Smooth muscle cell (in vitro differentiated cells): ENCODE results near the gene ATP2C2. TPM values are rescaled to one million over a fixed set of nuclear protein-coding genes. Genes with fewer than 3 reads are reported as not detected.

Experiments
- DNase-seq: peaks from one replicate; lab custom pipeline; 2025; ENCODE audit not compliant: unreplicated experiment; lab: John Stamatoyannopoulos, UW
- H2AFZ ChIP-seq: fragments of 200-600 bp; sonication (generic); 2 replicates; pipeline ENCODE4 v1.6.0; 2016; ENCODE audit warnings: antibody characterized with exemption, low read depth, mild to moderate bottlenecking
- H3F3A ChIP-seq: fragments of 200-600 bp; sonication (generic); 2 replicates; pipeline ENCODE4 v1.6.0; 2017; ENCODE audit warnings: antibody characterized with exemption, low read depth
- H3K27ac ChIP-seq: fragments of 200-600 bp; sonication (generic); 2 replicates; pipeline ENCODE4 v1.5.1; 2016; ENCODE audit warnings: low read depth, mild to moderate bottlenecking
- H3K27me3 ChIP-seq: fragments of 200-600 bp; sonication (generic); 2 replicates; pipeline ENCODE4 v1.6.1; 2016; ENCODE audit warnings: low read depth, mild to moderate bottlenecking
- H3K36me3 ChIP-seq: fragments of 200-600 bp; sonication (generic); 2 replicates; pipeline ENCODE4 v1.5.1; 2016; ENCODE audit warnings: low read depth
- H3K4me1 ChIP-seq: fragments of 200-600 bp; sonication (generic); 2 replicates; pipeline ENCODE4 v1.5.1; 2016; ENCODE audit warnings: low read depth
- H3K4me2 ChIP-seq: fragments of 200-600 bp; sonication (generic); 2 replicates; pipeline ENCODE4 v1.6.0; 2016; ENCODE audit warnings: mild to moderate bottlenecking
- H3K4me3 ChIP-seq: fragments of 200-600 bp; sonication (generic); 2 replicates; pipeline ENCODE4 v1.5.1; 2016; ENCODE audit warnings: mild to moderate bottlenecking
- H3K79me2 ChIP-seq: fragments of 200-600 bp; sonication (generic); 2 replicates; pipeline ENCODE4 v1.6.0; 2016; ENCODE audit warnings: low read depth, mild to moderate bottlenecking
- H3K9ac ChIP-seq: fragments of 200-600 bp; sonication (generic); 2 replicates; pipeline ENCODE4 v1.6.0; 2016; ENCODE audit warnings: low read depth
- H3K9me3 ChIP-seq: fragments of 200-600 bp; sonication (generic); replicated peaks from 2 replicates; pipeline ENCODE4 v1.5.1; 2016; ENCODE audit warnings: low read depth
- H4K20me1 ChIP-seq: fragments of 200-600 bp; sonication (generic); 2 replicates; pipeline ENCODE4 v1.6.0; 2016; ENCODE audit warnings: low read depth
- CTCF ChIP-seq: fragments of 200-600 bp; sonication (generic); IDR thresholded peaks from 2 replicates; pipeline ENCODE4 v1.5.1; 2017; ENCODE audit warnings: borderline replicate concordance, mild to moderate bottlenecking, antibody characterized with exemption; ENCODE audit not compliant: insufficient read depth, poor library complexity, severe bottlenecking
- WGBS: methylation state at CpG from one replicate; pipeline ENCODE4 v1.1.7; 2016; ENCODE audit warnings: low lambda C conversion rate; 5-methylcytosine and 5-hydroxymethylcytosine counted together
- polyA plus RNA-seq: library from polyadenylated mRNA; unstranded; fragments of >200 nt; fragmentation: Nextera tagmentation; extraction: Ambion mirVana; gene quantifications from 2 replicates; pipeline ENCODE4 v1.2.1, GENCODE V29; 2016
- total RNA-seq: library from RNA; depleted of rRNA; stranded (reverse); fragments of >200 nt; gene quantifications from 2 replicates; pipeline ENCODE4 v1.2.3, GENCODE V29; 2014

Gene ATP2C2
- total and polyA plus RNA-seq, 2 experiments from 2014 or later = 3.1 to 4.1 TPM

- H2AFZ ChIP-seq = no peak overlapping the region
Measured at GRCh38 chr16:84344781-84345180, 23.6 kb upstream of the ATP2C2 start.

DNA sequence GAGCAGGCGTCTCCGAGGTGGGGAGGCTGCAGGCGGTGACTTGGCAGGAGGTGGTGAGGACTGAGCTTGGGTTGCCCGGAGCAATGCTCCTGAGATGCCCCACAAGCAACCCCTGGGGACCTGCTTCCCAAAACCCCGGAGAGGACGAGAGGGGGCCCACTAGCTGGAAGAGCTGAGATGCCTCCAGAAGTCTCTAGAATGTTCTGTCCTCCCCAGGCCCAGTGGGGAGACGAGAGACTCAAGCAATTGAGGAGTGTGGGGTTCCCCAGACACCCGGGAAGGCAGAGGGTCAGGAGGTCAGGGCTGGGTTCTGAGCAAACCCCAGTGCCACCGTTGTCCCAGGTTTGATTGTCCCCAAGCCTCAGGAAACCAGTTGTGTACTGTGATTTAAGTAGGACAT lies 21.2 kb upstream of the ATP2C2 start:
- Histone ChIP-seq H4K20me1 (no peaks in the 10 kb centered on the region), H3K4me2 (no peak overlapping the region)
- WGBS = 89% methylated on average over 9 of the region's 9 CpGs

More at GRCh38 chr16:84344781-84345180, 23.6 kb upstream of the ATP2C2 start:
- DNase-seq = no peak
- H3K36me3 ChIP-seq = no peaks in the 10 kb centered on the region
- no peaks in the 10 kb centered on the region for H4K20me1 ChIP-seq
- peaks cover 15% of the 10 kb centered on the region for H3K27me3 ChIP-seq
- H3K4me2 ChIP-seq = no peak overlapping the region
- H3K9ac ChIP-seq = no peak overlapping the region
- no peak overlapping the region for H3K4me3 ChIP-seq
- 86% methylated on average over 8 of the region's 8 CpGs for WGBS
- H3K4me1 ChIP-seq = no peaks in the 10 kb centered on the region
- H3K9me3 ChIP-seq = no peaks in the 10 kb centered on the region
- no peaks in the 10 kb centered on the region for H3K79me2 ChIP-seq
- TF ChIP-seq CTCF = no peak
- H3F3A ChIP-seq = no peaks in the 10 kb centered on the region
- H3K27ac ChIP-seq = no peak overlapping the region

DNA sequence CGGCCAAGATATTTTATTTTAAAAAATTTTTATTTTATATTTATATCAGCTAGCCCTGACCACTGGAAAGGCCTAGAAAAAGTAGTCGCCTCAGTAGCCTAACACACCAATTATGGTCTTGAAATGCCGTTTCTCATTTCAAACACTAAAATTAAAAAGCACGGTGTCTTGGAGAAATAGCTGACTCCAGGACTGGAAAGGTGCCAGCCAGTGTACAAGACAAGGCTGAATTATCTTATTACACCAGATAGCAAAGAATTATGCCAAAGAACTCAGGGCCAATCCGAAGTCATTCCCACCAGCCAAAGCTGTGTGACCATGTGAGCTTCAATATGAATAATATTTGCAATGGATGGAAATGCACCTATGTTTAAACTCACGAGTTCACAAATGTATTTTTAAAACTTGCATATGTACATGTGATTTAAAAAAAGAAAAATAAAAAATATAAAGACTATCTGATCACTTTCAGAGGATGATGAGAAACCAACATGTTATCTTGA lies 19.9 kb upstream of the ATP2C2 start:
- H3K4me1 ChIP-seq = no peaks in the 10 kb centered on the region
- H3K9me3 ChIP-seq = no peaks in the 10 kb centered on the region
- no peak for DNase-seq
- H3K79me2 ChIP-seq = no peaks in the 10 kb centered on the region
- no peaks in the 10 kb centered on the region for H3K36me3 ChIP-seq
- WGBS = 88% methylated on average over 6 of the region's 6 CpGs
- H3K9ac ChIP-seq = no peak overlapping the region
- H2AFZ ChIP-seq = no peak overlapping the region
- no peaks in the 10 kb centered on the region for H4K20me1 ChIP-seq
- H3K4me3 ChIP-seq = no peak overlapping the region
- TF ChIP-seq CTCF = no peak
- no peak overlapping the region for H3K4me2 ChIP-seq
- H3K27ac ChIP-seq = no peak overlapping the region
- no peaks in the 10 kb centered on the region for H3F3A ChIP-seq
- peaks cover 15% of the 10 kb centered on the region for H3K27me3 ChIP-seq

More for the DNA sequence above, 21.2 kb upstream of the ATP2C2 start:
- no peak for DNase-seq
- no peaks in the 10 kb centered on the region for H3K79me2 ChIP-seq
- H2AFZ ChIP-seq = no peak overlapping the region
- H3F3A ChIP-seq = no peaks in the 10 kb centered on the region
- H3K27ac ChIP-seq = no peak overlapping the region
- H3K4me3 ChIP-seq = no peak overlapping the region
- no peak overlapping the region for H3K9ac ChIP-seq
- H3K36me3 ChIP-seq = no peaks in the 10 kb centered on the region
- peaks cover 15% of the 10 kb centered on the region for H3K27me3 ChIP-seq
- no peaks in the 10 kb centered on the region for H3K4me1 ChIP-seq
- H3K9me3 ChIP-seq = no peaks in the 10 kb centered on the region
- no peak for TF ChIP-seq CTCF

- Histone ChIP-seq H3K27ac (no peak overlapping the region), H3K36me3 (no peaks in the 10 kb centered on the region), H3K4me2 (no peak overlapping the region), H3F3A (no peaks in the 10 kb centered on the region), H2AFZ (no peak overlapping the region), H3K9me3 (no peaks in the 10 kb centered on the region), H3K4me1 (no peaks in the 10 kb centered on the region), H3K79me2 (no peaks in the 10 kb centered on the region), H3K27me3 (peaks cover 15% of the 10 kb centered on the region), H4K20me1 (no peaks in the 10 kb centered on the region), H3K4me3 (no peak overlapping the region), H3K9ac (no peak overlapping the region)
- 88% methylated on average over 11 of the region's 11 CpGs for WGBS
- DNase-seq = no peak
- no peak for TF ChIP-seq CTCF
Measured at GRCh38 chr16:84349862-84350684, 18.3 kb upstream of the ATP2C2 start.
